H9 (cell line): ENCODE data around the gene JAKMIP3. TPM values are rescaled to one million over a fixed set of nuclear protein-coding genes. Genes with fewer than 3 reads are reported as not detected.

Source experiments
- DNase-seq: peaks from one replicate; pipeline ENCODE4 v3.0.0-alpha.2; 2017
- H2AFZ ChIP-seq: one replicate; pipeline ENCODE4 v1.6.1; 2013; ENCODE audit warnings: mild to moderate bottlenecking, low read length, control low read depth, moderate library complexity
- H2AK5ac ChIP-seq: 2 replicates; pipeline ENCODE4 v1.6.1; 2013; ENCODE audit warnings: low read length, control low read depth, mixed read lengths; ENCODE audit not compliant: insufficient read length
- H2BK120ac ChIP-seq: one replicate; pipeline ENCODE4 v1.6.1; 2013; ENCODE audit warnings: low read depth, mild to moderate bottlenecking, low read length, control low read depth, inconsistent platforms; ENCODE audit not compliant: poor library complexity, severe bottlenecking
- H2BK12ac ChIP-seq: 2 replicates; pipeline ENCODE4 v1.6.1; 2013; ENCODE audit warnings: low read length, control low read depth, mixed read lengths, low read depth; ENCODE audit not compliant: insufficient read length
- H2BK15ac ChIP-seq: 2 replicates; pipeline ENCODE4 v1.6.1; 2013; ENCODE audit warnings: low read depth, low read length, control low read depth
- H2BK20ac ChIP-seq: one replicate; pipeline ENCODE4 v1.6.1; 2013; ENCODE audit warnings: low read depth, mild to moderate bottlenecking, low read length, control low read depth, inconsistent platforms; ENCODE audit not compliant: poor library complexity, severe bottlenecking
- H2BK5ac ChIP-seq: 2 replicates; pipeline ENCODE4 v1.6.1; 2013; ENCODE audit warnings: low read length, control low read depth, mixed read lengths; ENCODE audit not compliant: insufficient read length
- H3K14ac ChIP-seq: 2 replicates; pipeline ENCODE4 v1.6.1; 2013; ENCODE audit warnings: low read length, control low read depth; ENCODE audit not compliant: insufficient read depth
- H3K18ac ChIP-seq: 2 replicates; pipeline ENCODE4 v1.6.1; 2013; ENCODE audit warnings: low read depth, mild to moderate bottlenecking, mixed read lengths, low read length, control low read depth; ENCODE audit not compliant: insufficient read length
- H3K23ac ChIP-seq: 2 replicates; pipeline ENCODE4 v1.6.1; 2013; ENCODE audit warnings: low read length, control low read depth, mixed read lengths, low read depth; ENCODE audit not compliant: insufficient read length
- H3K23me2 ChIP-seq: 2 replicates; pipeline ENCODE4 v1.6.1; 2013; ENCODE audit warnings: low read depth, mild to moderate bottlenecking, mixed read lengths, low read length, control low read depth; ENCODE audit not compliant: insufficient read length, poor library complexity, severe bottlenecking
- H3K27ac ChIP-seq: 2 replicates; pipeline ENCODE4 v1.5.1; 2013; ENCODE audit warnings: low read length, control low read depth, mixed read lengths, low read depth; ENCODE audit not compliant: insufficient read length
- H3K27me3 ChIP-seq: 2 replicates; pipeline ENCODE4 v1.6.1; 2013; ENCODE audit warnings: low read length, control low read depth, inconsistent platforms; ENCODE audit not compliant: insufficient read depth
- H3K4ac ChIP-seq: 2 replicates; pipeline ENCODE4 v1.6.1; 2013; ENCODE audit warnings: low read depth, mild to moderate bottlenecking, control low read depth, inconsistent platforms, low read length, moderate library complexity
- H3K4me1 ChIP-seq: 2 replicates; pipeline ENCODE4 v1.6.1; 2013; ENCODE audit warnings: low read length, control low read depth, inconsistent platforms; ENCODE audit not compliant: insufficient read depth
- H3K4me2 ChIP-seq: 2 replicates; pipeline ENCODE4 v1.6.1; 2013; ENCODE audit warnings: low read length, control low read depth, mixed read lengths; ENCODE audit not compliant: insufficient read length, insufficient read depth
- H3K56ac ChIP-seq: 2 replicates; pipeline ENCODE4 v1.6.1; 2013; ENCODE audit warnings: low read depth, mild to moderate bottlenecking, mixed read lengths, low read length, control low read depth; ENCODE audit not compliant: insufficient read length
- H3K79me1 ChIP-seq: 2 replicates; pipeline ENCODE4 v1.6.1; 2013; ENCODE audit warnings: low read depth, mild to moderate bottlenecking, moderate library complexity, low read length, control low read depth, inconsistent platforms; ENCODE audit not compliant: insufficient read depth, poor library complexity, severe bottlenecking
- H3K79me2 ChIP-seq: 2 replicates; pipeline ENCODE4 v1.6.1; 2013; ENCODE audit warnings: low read length, control low read depth, inconsistent platforms; ENCODE audit not compliant: insufficient read depth
- H3K9ac ChIP-seq: 2 replicates; pipeline ENCODE4 v1.6.1; 2013; ENCODE audit warnings: low read length, control low read depth, mixed read lengths; ENCODE audit not compliant: insufficient read length; ENCODE audit errors: extremely low read depth
- H3K9me3 ChIP-seq: one replicate; pipeline ENCODE4 v1.6.1; 2013; ENCODE audit warnings: low read depth, low read length, inconsistent platforms; ENCODE audit not compliant: control insufficient read depth
- H3T11ph ChIP-seq: one replicate; pipeline ENCODE4 v1.6.1; 2013; ENCODE audit warnings: mild to moderate bottlenecking, low read length, control low read depth, inconsistent platforms
- H4K20me1 ChIP-seq: one replicate; pipeline ENCODE4 v1.6.1; 2013; ENCODE audit not compliant: control insufficient read depth, insufficient read length, insufficient read depth
- H4K5ac ChIP-seq: 2 replicates; pipeline ENCODE4 v1.6.1; 2013; ENCODE audit warnings: low read depth, mild to moderate bottlenecking, mixed read lengths, low read length, control low read depth; ENCODE audit not compliant: insufficient read length
- H4K8ac ChIP-seq: replicated peaks from 2 replicates; pipeline ENCODE4 v1.6.1; 2013; ENCODE audit warnings: low read length, control low read depth, mixed read lengths, low read depth; ENCODE audit not compliant: insufficient read length
- H4K91ac ChIP-seq: 2 replicates; pipeline ENCODE4 v1.6.1; 2013; ENCODE audit warnings: low read depth, mild to moderate bottlenecking, moderate library complexity, mixed read lengths, low read length, control low read depth; ENCODE audit not compliant: insufficient read length
- H3K27ac Mint-ChIP-seq, 3 experiments: 2 replicates in 2 of 3; 3 replicates in 1 of 3; pipeline ENCODE4 v1.8.0; 2020 to 2021; ENCODE audit warnings: mixed read lengths in 3 of 3, mild to moderate bottlenecking in 1 of 3, moderate library complexity in 1 of 3
- H3K27me3 Mint-ChIP-seq: 2 replicates; pipeline ENCODE4 v1.8.0; 2021; ENCODE audit warnings: low read depth, mild to moderate bottlenecking, moderate library complexity, mixed read lengths
- H3K36me3 Mint-ChIP-seq, 3 experiments: 2 replicates in 2 of 3; 3 replicates in 1 of 3; pipeline ENCODE4 v1.8.0; 2020 to 2021; ENCODE audit warnings: low read depth in 3 of 3, mixed read lengths in 3 of 3; ENCODE audit not compliant: insufficient read depth in 1 of 3
- H3K4me1 Mint-ChIP-seq, 2 experiments: 2 replicates each; pipeline ENCODE4 v1.8.0; 2020; ENCODE audit warnings: mixed read lengths in 2 of 2
- H3K4me3 Mint-ChIP-seq, 2 experiments: 2 replicates in 1 of 2; 3 replicates in 1 of 2; pipeline ENCODE4 v1.8.0; 2020 to 2021; ENCODE audit warnings: mild to moderate bottlenecking in 2 of 2, mixed read lengths in 2 of 2, moderate library complexity in 1 of 2
- H3K9me3 Mint-ChIP-seq, 2 experiments: 2 replicates in 1 of 2; 3 replicates in 1 of 2; pipeline ENCODE4 v1.8.0; 2020; ENCODE audit warnings: mild to moderate bottlenecking in 2 of 2, mixed read lengths in 2 of 2, moderate library complexity in 1 of 2
- CTCF ChIP-seq: fragments of 200-600 bp; sonication (generic); conservative IDR thresholded peaks from 3 replicates; pipeline ENCODE4 v1.8.0; 2021; ENCODE audit warnings: antibody characterized with exemption, mild to moderate bottlenecking
- WGBS: extraction: QIAGEN DNeasy Blood & Tissue Kit; methylation state at CpG from one replicate; pipeline ENCODE4 v1.1.7; 2013; ENCODE audit warnings: missing lambda C conversion rate, low lambda C conversion rate, mixed read lengths; ENCODE audit not compliant: insufficient read length; ENCODE audit errors: extremely low coverage; 5-methylcytosine and 5-hydroxymethylcytosine counted together
- total RNA-seq: library from RNA; stranded (reverse); gene quantifications from 2 replicates; pipeline ENCODE4 v1.2.1, GENCODE V29; 2021

The JAKMIP3 gene
- total RNA-seq, 1 experiment from 2014 or later = 0.50 TPM

- no peak overlapping the region for H4K91ac ChIP-seq
- H3K4me1 Mint-ChIP-seq = peaks cover 23 to 26% of the 10 kb centered on the region in 2 experiments
- H3K14ac ChIP-seq = no peak overlapping the region
- H3K27ac Mint-ChIP-seq = peak overlapping the region in 1 of 3 experiments; percentile 74; a peak in 1 of 7 replicates
- DNase-seq = no peak
- H3K23me2 ChIP-seq = no peaks in the 10 kb centered on the region
- no peak overlapping the region for H2BK15ac ChIP-seq
- no peak overlapping the region for H2BK120ac ChIP-seq
- H3K4me3 Mint-ChIP-seq = peak overlapping the region in 1 of 2 experiments; percentile 16; a peak in 1 of 5 replicates
- H2AK5ac ChIP-seq = no peak overlapping the region
- H3T11ph ChIP-seq = no peak overlapping the region
- no peak overlapping the region for H3K23ac ChIP-seq
- H3K36me3 Mint-ChIP-seq = peaks cover 0 to 5% (median 0%) of the 10 kb centered on the region in 3 experiments; a peak in 2 of 7 replicates
- peaks cover 0 to 3% of the 10 kb centered on the region in 2 experiments; a peak in 3 of 5 replicates for H3K9me3 Mint-ChIP-seq
- H3K9me3 ChIP-seq = no peaks in the 10 kb centered on the region
- no peak overlapping the region for H3K9ac ChIP-seq
- H2BK12ac ChIP-seq = no peak overlapping the region
- no CpG with 5 or more reads among the region's 13 CpGs for WGBS
- peaks cover 2% of the 10 kb centered on the region; the same call in 1 of the 2 replicates for H3K4me1 ChIP-seq
- no peak overlapping the region for H4K5ac ChIP-seq
- no peak overlapping the region for H3K4me2 ChIP-seq
- H3K79me1 ChIP-seq = no peaks in the 10 kb centered on the region
- no peak for TF ChIP-seq CTCF
- no peaks in the 10 kb centered on the region for H3K27me3 ChIP-seq
- H4K20me1 ChIP-seq = no peaks in the 10 kb centered on the region
- H3K27me3 Mint-ChIP-seq = peaks cover 12% of the 10 kb centered on the region
- H3K79me2 ChIP-seq = no peaks in the 10 kb centered on the region
- no peak overlapping the region for H3K27ac ChIP-seq
- no peak overlapping the region for H4K8ac ChIP-seq
- no peak overlapping the region for H2BK5ac ChIP-seq
- H2BK20ac ChIP-seq = no peak overlapping the region
- H3K18ac ChIP-seq = no peak overlapping the region
- no peak overlapping the region for H3K4ac ChIP-seq
- H3K56ac ChIP-seq = no peak overlapping the region
- no peak overlapping the region for H2AFZ ChIP-seq
Measured at GRCh38 chr10:132066812-132067211, 1.1 kb downstream of the JAKMIP3 start.
